ENCODE results near the gene ACAN. TPM values are rescaled to one million over a fixed set of nuclear protein-coding genes. Genes with fewer than 3 reads are reported as not detected.

ACAN gene
- not detected in 2 replicates for total RNA-seq (2022)
- Bru-seq, nascent RNA = not detected
- not detected for BruChase-seq, experiment 1, labeled RNA remaining after a 6-hour chase
- BruChase-seq, experiment 2, labeled RNA remaining after a 2-hour chase = not detected
- long read RNA-seq = 0 reads

GRCh38 chr15:88803241-88803919, at the start of gene ACAN:
ACAN (plus strand) TSS chr15:88803436; CDS start chr15:88836207, 32,771 bp downstream.
- Mint-ChIP-seq H3K27ac (ENCODE audit: unreplicated experiment) (no peak within 1 kb of the TSS), H3K36me3 (ENCODE audit: insufficient read depth, unreplicated experiment) (no peaks in the 10 kb centered on the region), H3K9me3 (ENCODE audit: low read depth, unreplicated experiment) (no peaks in the 10 kb centered on the region), H3K27me3 (ENCODE audit: unreplicated experiment) (peaks cover 99% of the 10 kb centered on the region), H3K4me3 (ENCODE audit: low read depth, unreplicated experiment) (no peak within 1 kb of the TSS), H3K4me1 (ENCODE audit: low read depth, unreplicated experiment) (no peaks in the 10 kb centered on the region)
- DNase-seq = no peak
- BruUV-seq (replicated peaks) = no TSS peak
- CTCF ChIA-PET = no interaction called here
- TF ChIP-seq CTCF (IDR thresholded peaks at IDR 0.05; ENCODE audit: unreplicated experiment) = no peak
- intact Hi-C loops (cut with micrococcal nuclease; ENCODE audit: unreplicated experiment) = no loop called here

GRCh38 chr15:88756521-88756920, 46.7 kb upstream of the ACAN start:
- no peak overlapping the region for H3K27ac Mint-ChIP-seq (ENCODE audit: unreplicated experiment)
- CTCF ChIA-PET = no interaction called here
- no peaks in the 10 kb centered on the region for H3K36me3 Mint-ChIP-seq (ENCODE audit: insufficient read depth, unreplicated experiment)
- BruUV-seq (replicated peaks) = no TSS peak
- peaks cover 88% of the 10 kb centered on the region for H3K27me3 Mint-ChIP-seq (ENCODE audit: unreplicated experiment)
- no peak overlapping the region for H3K4me3 Mint-ChIP-seq (ENCODE audit: low read depth, unreplicated experiment)
- TF ChIP-seq CTCF (IDR thresholded peaks at IDR 0.05; ENCODE audit: unreplicated experiment) = no peak
- H3K9me3 Mint-ChIP-seq (ENCODE audit: low read depth, unreplicated experiment) = no peaks in the 10 kb centered on the region
- DNase-seq = no peak
- H3K4me1 Mint-ChIP-seq (ENCODE audit: low read depth, unreplicated experiment) = no peaks in the 10 kb centered on the region
- intact Hi-C loops (cut with micrococcal nuclease; ENCODE audit: unreplicated experiment) = no loop called here

GRCh38 chr15:88756921-88757320, 46.3 kb upstream of the ACAN start:
- no peak for TF ChIP-seq CTCF (IDR thresholded peaks at IDR 0.05; ENCODE audit: unreplicated experiment)
- Mint-ChIP-seq H3K9me3 (ENCODE audit: low read depth, unreplicated experiment) (no peaks in the 10 kb centered on the region), H3K36me3 (ENCODE audit: insufficient read depth, unreplicated experiment) (no peaks in the 10 kb centered on the region), H3K4me3 (ENCODE audit: low read depth, unreplicated experiment) (no peak overlapping the region), H3K27me3 (ENCODE audit: unreplicated experiment) (peaks cover 86% of the 10 kb centered on the region), H3K27ac (ENCODE audit: unreplicated experiment) (no peak overlapping the region), H3K4me1 (ENCODE audit: low read depth, unreplicated experiment) (no peaks in the 10 kb centered on the region)
- CTCF ChIA-PET = no interaction called here
- DNase-seq = no peak
- intact Hi-C loops (cut with micrococcal nuclease; ENCODE audit: unreplicated experiment) = no loop called here
- BruUV-seq (replicated peaks) = no TSS peak

- no peak overlapping the region for H3K27ac Mint-ChIP-seq (ENCODE audit: unreplicated experiment)
- H3K4me1 Mint-ChIP-seq (ENCODE audit: low read depth, unreplicated experiment) = no peaks in the 10 kb centered on the region
- CTCF ChIA-PET = no interaction called here
- intact Hi-C loops (cut with micrococcal nuclease; ENCODE audit: unreplicated experiment) = no loop called here
- BruUV-seq (replicated peaks) = no TSS peak
- no peaks in the 10 kb centered on the region for H3K36me3 Mint-ChIP-seq (ENCODE audit: insufficient read depth, unreplicated experiment)
- no peak for DNase-seq
- no peak for TF ChIP-seq CTCF (IDR thresholded peaks at IDR 0.05; ENCODE audit: unreplicated experiment)
- no peak overlapping the region for H3K4me3 Mint-ChIP-seq (ENCODE audit: low read depth, unreplicated experiment)
- H3K9me3 Mint-ChIP-seq (ENCODE audit: low read depth, unreplicated experiment) = no peaks in the 10 kb centered on the region
- H3K27me3 Mint-ChIP-seq (ENCODE audit: unreplicated experiment) = peaks cover 70% of the 10 kb centered on the region
Observed at GRCh38 chr15:88759872-88760271, 43.4 kb upstream of the ACAN start.

Data from Calu3 (cell line).